GM23338 (cell line): ENCODE measurements around the gene LINGO4. TPM values are rescaled to one million over a fixed set of nuclear protein-coding genes. Genes with fewer than 3 reads are reported as not detected.

Experiments
- ATAC-seq: fragments of 200-7000 bp; cut with Tn5 transposase; 3 replicates; pipeline ENCODE4 v1.9.1; 2020
- DNase-seq: peaks from one replicate; pipeline ENCODE4 v3.0.0-alpha.2; 2015; ENCODE audit warnings: low spot score
- H2AFZ ChIP-seq: fragments of 200-600 bp; sonication (generic); 2 replicates; pipeline ENCODE4 v1.8.0; 2016; ENCODE audit warnings: antibody characterized with exemption, mild to moderate bottlenecking, moderate library complexity
- H3F3A ChIP-seq: fragments of 200-600 bp; sonication (generic); replicated peaks from 2 replicates; pipeline ENCODE4 v1.8.0; 2017; ENCODE audit warnings: antibody characterized with exemption, mixed run types, low read depth
- H3K27ac ChIP-seq: fragments of 200-600 bp; sonication (generic); 2 replicates; pipeline ENCODE4 v1.6.1; 2016; ENCODE audit warnings: low read depth
- H3K27me3 ChIP-seq: fragments of 200-600 bp; sonication (generic); 2 replicates; pipeline ENCODE4 v1.8.0; 2016; ENCODE audit warnings: mild to moderate bottlenecking, mixed run types, moderate library complexity; ENCODE audit not compliant: insufficient read depth
- H3K36me3 ChIP-seq: fragments of 200-600 bp; sonication (generic); 2 replicates; pipeline ENCODE4 v1.8.0; 2016; ENCODE audit warnings: mild to moderate bottlenecking; ENCODE audit not compliant: insufficient read depth
- H3K4me1 ChIP-seq: fragments of 200-600 bp; sonication (generic); 2 replicates; pipeline ENCODE4 v1.8.0; 2016; ENCODE audit warnings: mild to moderate bottlenecking, moderate library complexity; ENCODE audit not compliant: insufficient read depth
- H3K4me2 ChIP-seq: fragments of 200-600 bp; sonication (generic); 2 replicates; pipeline ENCODE4 v1.7.1; 2017; ENCODE audit warnings: mixed run types
- H3K4me3 ChIP-seq: fragments of 200-600 bp; sonication (generic); 2 replicates; pipeline ENCODE4 v1.6.1; 2016; ENCODE audit warnings: mixed run types
- H3K79me2 ChIP-seq: fragments of 200-600 bp; sonication (generic); replicated peaks from 2 replicates; pipeline ENCODE4 v1.8.0; 2017; ENCODE audit warnings: mild to moderate bottlenecking; ENCODE audit not compliant: insufficient read depth
- H3K9me2 ChIP-seq: fragments of 200-600 bp; sonication (generic); 2 replicates; pipeline ENCODE4 v1.8.0; 2017; ENCODE audit not compliant: insufficient read depth
- H4K20me1 ChIP-seq: fragments of 200-600 bp; sonication (generic); replicated peaks from 2 replicates; pipeline ENCODE4 v1.8.0; 2017; ENCODE audit warnings: mild to moderate bottlenecking; ENCODE audit not compliant: insufficient read depth
- H3K27ac Mint-ChIP-seq: 2 replicates; pipeline ENCODE4 v1.8.0; 2020; ENCODE audit warnings: inconsistent platforms, mild to moderate bottlenecking, moderate library complexity, mixed read lengths
- H3K27me3 Mint-ChIP-seq: 3 replicates; pipeline ENCODE4 v1.8.0; 2022; ENCODE audit warnings: low read depth, mild to moderate bottlenecking, moderate library complexity, mixed read lengths, inconsistent platforms; ENCODE audit not compliant: insufficient read depth, poor library complexity
- H3K36me3 Mint-ChIP-seq: 3 replicates; pipeline ENCODE4 v1.8.0; 2021; ENCODE audit warnings: low read depth, mild to moderate bottlenecking, inconsistent platforms, moderate library complexity, mixed read lengths
- H3K4me1 Mint-ChIP-seq: 3 replicates; pipeline ENCODE4 v1.8.0; 2020; ENCODE audit warnings: mild to moderate bottlenecking, inconsistent platforms, mixed read lengths
- H3K4me3 Mint-ChIP-seq: 3 replicates; pipeline ENCODE4 v1.8.0; 2021; ENCODE audit warnings: moderate library complexity, mild to moderate bottlenecking, inconsistent platforms, mixed read lengths
- H3K9me3 Mint-ChIP-seq: 3 replicates; pipeline ENCODE4 v1.8.0; 2020; ENCODE audit warnings: moderate library complexity, mild to moderate bottlenecking, inconsistent platforms, mixed read lengths
- CREB1 ChIP-seq: fragments of 250-450 bp; sonication (Bioruptor Pico); IDR thresholded peaks from 2 replicates; pipeline ENCODE4 v1.5.0; 2020; ENCODE audit warnings: low read depth, mild to moderate bottlenecking, moderate library complexity
- EZH2phosphoT487 ChIP-seq: fragments of 200-600 bp; sonication (generic); IDR thresholded peaks from one replicate; pipeline ENCODE4 v1.8.1; 2018; ENCODE audit warnings: antibody characterized with exemption; ENCODE audit not compliant: unreplicated experiment
- JUNB ChIP-seq: IDR thresholded peaks from one replicate; pipeline ENCODE4 v1.6.1; 2016; ENCODE audit warnings: antibody characterized with exemption; ENCODE audit not compliant: unreplicated experiment
- STAT1 ChIP-seq: IDR thresholded peaks from one replicate; pipeline ENCODE4 v1.6.1; 2016; ENCODE audit warnings: antibody characterized with exemption; ENCODE audit not compliant: unreplicated experiment
- ZNF331 ChIP-seq: fragments of 250-450 bp; sonication (Bioruptor Pico); IDR thresholded peaks from 2 replicates; pipeline ENCODE4 v1.5.0; 2020; ENCODE audit warnings: low read depth, mild to moderate bottlenecking, moderate library complexity
- polyA plus RNA-seq: library from polyadenylated mRNA; unstranded; fragments of >200 nt; fragmentation: Nextera tagmentation; extraction: Ambion mirVana; gene quantifications from 2 replicates; pipeline ENCODE4 v1.2.1, GENCODE V29; 2016
- total RNA-seq: library from RNA; depleted of rRNA; stranded (reverse); fragments of >200 nt; shearing (Covaris generic); gene quantifications from 2 replicates; pipeline ENCODE4 v1.2.3, GENCODE V29; 2014
- TF ChIP-seq, protein P1 (sequence below), 2 experiments: fragments of 200-600 bp in 1 of 2; sonication (generic) in 1 of 2; conservative IDR thresholded peaks; 2 replicates each; pipeline versions ENCODE4 v1.5.1 to v1.6.1; 2016 to 2017; ENCODE audit warnings: antibody characterized with exemption in 2 of 2, low read depth in 2 of 2, mild to moderate bottlenecking in 2 of 2, moderate library complexity in 1 of 2
- TF ChIP-seq, protein P2 (sequence below): IDR thresholded peaks from one replicate; pipeline ENCODE4 v1.6.1; 2018; ENCODE audit warnings: antibody characterized with exemption; ENCODE audit not compliant: unreplicated experiment
- TF ChIP-seq, protein P3 (sequence below): fragments of 250-450 bp; sonication (Bioruptor Pico); IDR thresholded peaks from 2 replicates; pipeline ENCODE4 v1.5.0; 2020; ENCODE audit warnings: mild to moderate bottlenecking, moderate library complexity

Gene LINGO4
- total and polyA plus RNA-seq, 2 experiments from 2014 or later: not detected

DNA sequence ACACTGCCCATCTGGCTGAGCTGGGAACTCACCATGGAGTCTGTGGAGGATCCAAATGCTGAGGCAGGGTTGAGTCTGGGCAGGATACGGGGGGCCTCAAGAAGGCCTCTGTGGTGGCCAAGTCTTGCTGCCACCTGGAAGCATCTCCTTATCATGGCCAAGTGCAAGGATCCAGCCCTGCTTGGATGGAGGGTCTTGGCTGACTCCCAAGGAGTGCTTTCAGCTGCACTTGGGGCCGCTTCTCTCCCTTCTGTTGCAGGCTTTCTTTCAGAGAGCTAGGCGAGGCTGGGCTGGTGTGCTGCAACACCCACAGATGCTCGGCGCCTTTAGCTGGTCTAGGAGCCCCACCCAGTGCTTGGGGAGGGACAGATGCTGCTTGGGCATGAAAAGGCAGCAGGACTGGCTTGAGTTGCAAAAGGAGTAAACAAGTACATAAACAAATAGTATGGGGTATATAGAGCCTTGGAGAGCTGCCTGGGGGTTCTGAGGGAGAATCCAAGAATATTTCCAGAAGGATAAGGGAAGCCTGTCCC, 48.3 kb upstream of the LINGO4 start, which contains the start of gene THEM5:
Gene THEM5, minus strand, starts transcription at position 302 of the 533 bp plus-strand sequence. Its CDS starts 147 bp downstream, at position 155.
- Histone ChIP-seq H3K27ac (no peak within 1 kb of the TSS), H3F3A (no peaks in the 10 kb centered on the region), H4K20me1 (no peaks in the 10 kb centered on the region), H2AFZ (no peak within 1 kb of the TSS), H3K4me3 (no peak within 1 kb of the TSS), H3K4me2 (no peak within 1 kb of the TSS), H3K36me3 (no peaks in the 10 kb centered on the region; the same call in 1 of the 2 replicates), H3K79me2 (no peaks in the 10 kb centered on the region), H3K9me2 (no peaks in the 10 kb centered on the region), H3K4me1 (no peaks in the 10 kb centered on the region), H3K27me3 (peaks cover 15% of the 10 kb centered on the region)
- H3K9me3 Mint-ChIP-seq: no peaks in the 10 kb centered on the region
- no peaks in the 10 kb centered on the region for H3K4me1 Mint-ChIP-seq
- DNase-seq (no peak), ATAC-seq (peak; percentile 47)
- H3K4me3 Mint-ChIP-seq: no peak within 1 kb of the TSS
- H3K27ac Mint-ChIP-seq: no peak within 1 kb of the TSS
- no peaks in the 10 kb centered on the region for H3K36me3 Mint-ChIP-seq
- H3K27me3 Mint-ChIP-seq: peaks cover 28% of the 10 kb centered on the region
- TF ChIP-seq, protein P1, sequence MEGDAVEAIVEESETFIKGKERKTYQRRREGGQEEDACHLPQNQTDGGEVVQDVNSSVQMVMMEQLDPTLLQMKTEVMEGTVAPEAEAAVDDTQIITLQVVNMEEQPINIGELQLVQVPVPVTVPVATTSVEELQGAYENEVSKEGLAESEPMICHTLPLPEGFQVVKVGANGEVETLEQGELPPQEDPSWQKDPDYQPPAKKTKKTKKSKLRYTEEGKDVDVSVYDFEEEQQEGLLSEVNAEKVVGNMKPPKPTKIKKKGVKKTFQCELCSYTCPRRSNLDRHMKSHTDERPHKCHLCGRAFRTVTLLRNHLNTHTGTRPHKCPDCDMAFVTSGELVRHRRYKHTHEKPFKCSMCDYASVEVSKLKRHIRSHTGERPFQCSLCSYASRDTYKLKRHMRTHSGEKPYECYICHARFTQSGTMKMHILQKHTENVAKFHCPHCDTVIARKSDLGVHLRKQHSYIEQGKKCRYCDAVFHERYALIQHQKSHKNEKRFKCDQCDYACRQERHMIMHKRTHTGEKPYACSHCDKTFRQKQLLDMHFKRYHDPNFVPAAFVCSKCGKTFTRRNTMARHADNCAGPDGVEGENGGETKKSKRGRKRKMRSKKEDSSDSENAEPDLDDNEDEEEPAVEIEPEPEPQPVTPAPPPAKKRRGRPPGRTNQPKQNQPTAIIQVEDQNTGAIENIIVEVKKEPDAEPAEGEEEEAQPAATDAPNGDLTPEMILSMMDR (conservative IDR thresholded peaks at IDR 0.05; ENCODE audit: low read depth in 2 of 2): peak in 1 of 2 experiments; percentile 20; a peak in 1 of 4 replicates
- no peak for TF ChIP-seq EZH2phosphoT487

DNA sequence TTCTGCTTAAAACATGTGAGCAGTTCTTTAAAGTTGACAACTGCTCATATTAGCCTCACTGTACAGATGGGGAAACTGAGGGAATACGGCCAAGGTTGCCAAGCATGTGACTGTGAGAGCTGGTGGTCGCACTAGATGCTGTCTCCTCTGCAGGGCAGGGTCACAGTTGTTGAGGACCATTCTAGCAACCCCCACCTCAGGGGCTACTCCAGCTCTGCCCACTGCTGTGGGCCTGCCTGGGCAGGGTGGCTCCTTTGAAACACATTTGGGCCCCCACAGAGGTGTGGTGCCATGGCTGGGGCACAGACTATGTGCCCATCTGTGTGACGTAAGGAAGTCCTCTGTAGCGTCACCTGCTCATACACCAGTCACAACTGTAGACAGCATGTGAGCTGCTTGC, 47.5 kb upstream of the LINGO4 start:
- Mint-ChIP-seq H3K4me3 (no peak overlapping the region), H3K9me3 (no peaks in the 10 kb centered on the region), H3K4me1 (no peaks in the 10 kb centered on the region), H3K36me3 (no peaks in the 10 kb centered on the region), H3K27ac (no peak overlapping the region), H3K27me3 (peaks cover 26% of the 10 kb centered on the region)
- Histone ChIP-seq H3K9me2 (no peaks in the 10 kb centered on the region), H3K4me1 (no peaks in the 10 kb centered on the region), H3K36me3 (no peaks in the 10 kb centered on the region; the same call in 1 of the 2 replicates), H3K4me3 (no peak overlapping the region), H2AFZ (no peak overlapping the region), H3K79me2 (no peaks in the 10 kb centered on the region), H4K20me1 (no peaks in the 10 kb centered on the region), H3K27me3 (peaks cover 7% of the 10 kb centered on the region), H3K4me2 (no peak overlapping the region), H3K27ac (no peak overlapping the region), H3F3A (no peaks in the 10 kb centered on the region)
- ATAC-seq (no peak), DNase-seq (no peak)
- TF ChIP-seq ZNF331 (no peak), STAT1 (no peak), JUNB (no peak), EZH2phosphoT487 (no peak), CREB1 (no peak)
- TF ChIP-seq, protein P2, sequence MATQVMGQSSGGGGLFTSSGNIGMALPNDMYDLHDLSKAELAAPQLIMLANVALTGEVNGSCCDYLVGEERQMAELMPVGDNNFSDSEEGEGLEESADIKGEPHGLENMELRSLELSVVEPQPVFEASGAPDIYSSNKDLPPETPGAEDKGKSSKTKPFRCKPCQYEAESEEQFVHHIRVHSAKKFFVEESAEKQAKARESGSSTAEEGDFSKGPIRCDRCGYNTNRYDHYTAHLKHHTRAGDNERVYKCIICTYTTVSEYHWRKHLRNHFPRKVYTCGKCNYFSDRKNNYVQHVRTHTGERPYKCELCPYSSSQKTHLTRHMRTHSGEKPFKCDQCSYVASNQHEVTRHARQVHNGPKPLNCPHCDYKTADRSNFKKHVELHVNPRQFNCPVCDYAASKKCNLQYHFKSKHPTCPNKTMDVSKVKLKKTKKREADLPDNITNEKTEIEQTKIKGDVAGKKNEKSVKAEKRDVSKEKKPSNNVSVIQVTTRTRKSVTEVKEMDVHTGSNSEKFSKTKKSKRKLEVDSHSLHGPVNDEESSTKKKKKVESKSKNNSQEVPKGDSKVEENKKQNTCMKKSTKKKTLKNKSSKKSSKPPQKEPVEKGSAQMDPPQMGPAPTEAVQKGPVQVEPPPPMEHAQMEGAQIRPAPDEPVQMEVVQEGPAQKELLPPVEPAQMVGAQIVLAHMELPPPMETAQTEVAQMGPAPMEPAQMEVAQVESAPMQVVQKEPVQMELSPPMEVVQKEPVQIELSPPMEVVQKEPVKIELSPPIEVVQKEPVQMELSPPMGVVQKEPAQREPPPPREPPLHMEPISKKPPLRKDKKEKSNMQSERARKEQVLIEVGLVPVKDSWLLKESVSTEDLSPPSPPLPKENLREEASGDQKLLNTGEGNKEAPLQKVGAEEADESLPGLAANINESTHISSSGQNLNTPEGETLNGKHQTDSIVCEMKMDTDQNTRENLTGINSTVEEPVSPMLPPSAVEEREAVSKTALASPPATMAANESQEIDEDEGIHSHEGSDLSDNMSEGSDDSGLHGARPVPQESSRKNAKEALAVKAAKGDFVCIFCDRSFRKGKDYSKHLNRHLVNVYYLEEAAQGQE: no peak
- TF ChIP-seq, protein P3, sequence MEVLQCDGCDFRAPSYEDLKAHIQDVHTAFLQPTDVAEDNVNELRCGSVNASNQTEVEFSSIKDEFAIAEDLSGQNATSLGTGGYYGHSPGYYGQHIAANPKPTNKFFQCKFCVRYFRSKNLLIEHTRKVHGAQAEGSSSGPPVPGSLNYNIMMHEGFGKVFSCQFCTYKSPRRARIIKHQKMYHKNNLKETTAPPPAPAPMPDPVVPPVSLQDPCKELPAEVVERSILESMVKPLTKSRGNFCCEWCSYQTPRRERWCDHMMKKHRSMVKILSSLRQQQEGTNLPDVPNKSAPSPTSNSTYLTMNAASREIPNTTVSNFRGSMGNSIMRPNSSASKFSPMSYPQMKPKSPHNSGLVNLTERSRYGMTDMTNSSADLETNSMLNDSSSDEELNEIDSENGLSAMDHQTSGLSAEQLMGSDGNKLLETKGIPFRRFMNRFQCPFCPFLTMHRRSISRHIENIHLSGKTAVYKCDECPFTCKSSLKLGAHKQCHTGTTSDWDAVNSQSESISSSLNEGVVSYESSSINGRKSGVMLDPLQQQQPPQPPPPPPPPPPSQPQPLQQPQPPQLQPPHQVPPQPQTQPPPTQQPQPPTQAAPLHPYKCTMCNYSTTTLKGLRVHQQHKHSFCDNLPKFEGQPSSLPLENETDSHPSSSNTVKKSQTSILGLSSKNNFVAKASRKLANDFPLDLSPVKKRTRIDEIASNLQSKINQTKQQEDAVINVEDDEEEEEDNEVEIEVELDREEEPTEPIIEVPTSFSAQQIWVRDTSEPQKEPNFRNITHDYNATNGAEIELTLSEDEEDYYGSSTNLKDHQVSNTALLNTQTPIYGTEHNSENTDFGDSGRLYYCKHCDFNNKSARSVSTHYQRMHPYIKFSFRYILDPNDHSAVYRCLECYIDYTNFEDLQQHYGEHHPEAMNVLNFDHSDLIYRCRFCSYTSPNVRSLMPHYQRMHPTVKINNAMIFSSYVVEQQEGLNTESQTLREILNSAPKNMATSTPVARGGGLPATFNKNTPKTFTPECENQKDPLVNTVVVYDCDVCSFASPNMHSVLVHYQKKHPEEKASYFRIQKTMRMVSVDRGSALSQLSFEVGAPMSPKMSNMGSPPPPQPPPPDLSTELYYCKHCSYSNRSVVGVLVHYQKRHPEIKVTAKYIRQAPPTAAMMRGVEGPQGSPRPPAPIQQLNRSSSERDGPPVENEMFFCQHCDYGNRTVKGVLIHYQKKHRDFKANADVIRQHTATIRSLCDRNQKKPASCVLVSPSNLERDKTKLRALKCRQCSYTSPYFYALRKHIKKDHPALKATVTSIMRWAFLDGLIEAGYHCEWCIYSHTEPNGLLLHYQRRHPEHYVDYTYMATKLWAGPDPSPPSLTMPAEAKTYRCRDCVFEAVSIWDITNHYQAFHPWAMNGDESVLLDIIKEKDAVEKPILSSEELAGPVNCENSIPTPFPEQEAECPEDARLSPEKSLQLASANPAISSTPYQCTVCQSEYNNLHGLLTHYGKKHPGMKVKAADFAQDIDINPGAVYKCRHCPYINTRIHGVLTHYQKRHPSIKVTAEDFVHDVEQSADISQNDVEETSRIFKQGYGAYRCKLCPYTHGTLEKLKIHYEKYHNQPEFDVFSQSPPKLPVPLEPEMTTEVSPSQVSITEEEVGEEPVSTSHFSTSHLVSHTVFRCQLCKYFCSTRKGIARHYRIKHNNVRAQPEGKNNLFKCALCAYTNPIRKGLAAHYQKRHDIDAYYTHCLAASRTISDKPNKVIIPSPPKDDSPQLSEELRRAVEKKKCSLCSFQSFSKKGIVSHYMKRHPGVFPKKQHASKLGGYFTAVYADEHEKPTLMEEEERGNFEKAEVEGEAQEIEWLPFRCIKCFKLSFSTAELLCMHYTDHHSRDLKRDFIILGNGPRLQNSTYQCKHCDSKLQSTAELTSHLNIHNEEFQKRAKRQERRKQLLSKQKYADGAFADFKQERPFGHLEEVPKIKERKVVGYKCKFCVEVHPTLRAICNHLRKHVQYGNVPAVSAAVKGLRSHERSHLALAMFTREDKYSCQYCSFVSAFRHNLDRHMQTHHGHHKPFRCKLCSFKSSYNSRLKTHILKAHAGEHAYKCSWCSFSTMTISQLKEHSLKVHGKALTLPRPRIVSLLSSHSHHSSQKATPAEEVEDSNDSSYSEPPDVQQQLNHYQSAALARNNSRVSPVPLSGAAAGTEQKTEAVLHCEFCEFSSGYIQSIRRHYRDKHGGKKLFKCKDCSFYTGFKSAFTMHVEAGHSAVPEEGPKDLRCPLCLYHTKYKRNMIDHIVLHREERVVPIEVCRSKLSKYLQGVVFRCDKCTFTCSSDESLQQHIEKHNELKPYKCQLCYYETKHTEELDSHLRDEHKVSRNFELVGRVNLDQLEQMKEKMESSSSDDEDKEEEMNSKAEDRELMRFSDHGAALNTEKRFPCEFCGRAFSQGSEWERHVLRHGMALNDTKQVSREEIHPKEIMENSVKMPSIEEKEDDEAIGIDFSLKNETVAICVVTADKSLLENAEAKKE (CRISPR knock-in tag): no peak
